Choroid plexus epithelial cell (primary cell): Measurements from ENCODE around the gene HTT.

Experiments used
- DNase-seq: peaks from one replicate; pipeline ENCODE4 v3.0.0-alpha.2; 2010; ENCODE audit warnings: low read depth
- H3K4me3 ChIP-seq: 2 replicates; pipeline ENCODE4 v1.5.1; 2011; ENCODE audit warnings: low read depth, mild to moderate bottlenecking, control low read depth, low read length, moderate library complexity
- TF ChIP-seq, protein P1 (sequence below): conservative IDR thresholded peaks from 2 replicates; pipeline ENCODE4 v1.5.1; 2011; ENCODE audit warnings: low read depth, mild to moderate bottlenecking, control low read depth, inconsistent platforms, low read length, moderate library complexity

HTT gene

DNA sequence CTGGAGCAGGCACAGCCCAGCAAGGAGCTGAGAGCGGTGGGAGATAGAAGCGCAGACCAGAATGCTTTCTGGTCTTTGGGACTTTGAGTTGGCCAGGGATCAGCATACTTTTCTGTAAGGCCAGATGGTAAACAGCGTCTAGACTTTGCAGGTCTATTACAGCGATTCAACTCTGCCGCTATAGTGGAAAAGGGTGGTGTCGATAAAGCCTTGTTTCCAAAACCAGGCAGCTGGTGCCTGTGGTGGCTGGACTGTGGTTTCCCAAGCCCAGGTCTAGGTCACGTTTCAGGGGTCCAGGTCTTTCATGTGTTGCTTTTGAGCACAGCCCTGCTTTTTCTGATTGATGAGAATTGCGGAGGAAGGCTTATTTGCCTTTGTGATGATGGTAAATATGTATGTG, 40.2 kb upstream of the HTT start:
- TF ChIP-seq, protein P1, sequence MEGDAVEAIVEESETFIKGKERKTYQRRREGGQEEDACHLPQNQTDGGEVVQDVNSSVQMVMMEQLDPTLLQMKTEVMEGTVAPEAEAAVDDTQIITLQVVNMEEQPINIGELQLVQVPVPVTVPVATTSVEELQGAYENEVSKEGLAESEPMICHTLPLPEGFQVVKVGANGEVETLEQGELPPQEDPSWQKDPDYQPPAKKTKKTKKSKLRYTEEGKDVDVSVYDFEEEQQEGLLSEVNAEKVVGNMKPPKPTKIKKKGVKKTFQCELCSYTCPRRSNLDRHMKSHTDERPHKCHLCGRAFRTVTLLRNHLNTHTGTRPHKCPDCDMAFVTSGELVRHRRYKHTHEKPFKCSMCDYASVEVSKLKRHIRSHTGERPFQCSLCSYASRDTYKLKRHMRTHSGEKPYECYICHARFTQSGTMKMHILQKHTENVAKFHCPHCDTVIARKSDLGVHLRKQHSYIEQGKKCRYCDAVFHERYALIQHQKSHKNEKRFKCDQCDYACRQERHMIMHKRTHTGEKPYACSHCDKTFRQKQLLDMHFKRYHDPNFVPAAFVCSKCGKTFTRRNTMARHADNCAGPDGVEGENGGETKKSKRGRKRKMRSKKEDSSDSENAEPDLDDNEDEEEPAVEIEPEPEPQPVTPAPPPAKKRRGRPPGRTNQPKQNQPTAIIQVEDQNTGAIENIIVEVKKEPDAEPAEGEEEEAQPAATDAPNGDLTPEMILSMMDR = no peak
- no peak for DNase-seq
- no peak overlapping the region for H3K4me3 ChIP-seq

DNA sequence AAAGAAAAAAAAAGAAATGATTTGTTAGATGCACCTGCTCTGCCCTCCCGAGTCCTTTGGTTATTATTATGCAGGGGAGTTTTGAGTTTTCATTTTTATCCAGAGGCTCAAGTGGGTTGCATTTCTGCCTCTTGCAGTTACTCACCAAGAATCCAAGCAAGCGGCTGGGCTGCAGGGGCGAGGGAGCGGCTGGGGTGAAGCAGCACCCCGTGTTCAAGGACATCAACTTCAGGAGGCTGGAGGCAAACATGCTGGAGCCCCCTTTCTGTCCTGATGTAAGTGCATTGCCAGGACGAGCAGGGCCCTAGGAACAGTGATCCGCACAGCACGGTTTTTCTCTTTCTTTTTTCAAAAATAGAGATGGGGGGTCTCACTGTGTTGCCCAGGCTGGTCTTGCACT, 39.2 kb upstream of the HTT start:
- TF ChIP-seq, protein P1 = no peak
- no peak overlapping the region for H3K4me3 ChIP-seq
- DNase-seq = no peak

GRCh38 chr4:3035674-3036073, 38.8 kb upstream of the HTT start:
- TF ChIP-seq, protein P1 = no peak
- H3K4me3 ChIP-seq = no peak overlapping the region
- no peak for DNase-seq

DNA sequence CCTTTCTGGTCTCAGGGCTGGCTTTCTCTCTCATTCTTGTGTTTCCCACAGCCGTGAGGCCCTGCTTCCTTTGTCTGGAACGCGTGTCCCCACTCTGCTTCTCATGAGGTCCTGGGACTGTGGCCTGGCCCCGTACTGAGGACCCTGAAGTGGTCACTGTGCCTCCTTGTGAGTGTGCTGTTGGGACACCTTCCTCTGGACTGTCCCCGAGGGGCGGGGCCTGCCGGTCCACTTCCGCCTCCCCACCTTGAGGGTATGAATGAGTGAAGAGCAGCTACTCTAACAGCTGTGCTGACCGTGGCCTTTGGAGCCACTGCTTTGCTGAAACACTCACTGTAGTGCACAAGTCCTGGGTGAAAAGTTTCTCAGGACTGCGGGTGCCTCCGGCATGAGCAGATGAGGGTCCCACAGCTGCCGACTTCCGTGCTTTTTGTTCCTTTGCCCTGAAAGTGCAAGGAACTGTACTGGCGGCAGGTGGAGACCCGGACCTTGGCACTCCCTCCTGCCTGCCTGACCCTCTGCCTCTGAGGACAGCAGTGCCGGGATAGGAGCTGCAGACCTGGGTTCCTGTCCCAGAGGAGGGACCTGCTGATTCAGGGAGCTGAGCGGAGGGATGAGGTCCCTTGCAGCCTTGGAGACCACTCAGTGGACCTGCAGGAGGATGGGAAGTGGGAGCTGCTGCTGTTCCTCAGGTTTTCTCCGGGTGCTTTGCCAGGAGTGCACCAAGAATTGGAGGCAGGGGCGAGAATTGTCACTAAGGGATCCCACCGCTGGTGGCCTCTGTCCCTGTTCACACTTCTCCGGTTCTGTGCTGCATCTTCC, 38.1 kb upstream of the HTT start:
- TF ChIP-seq, protein P1 = no peak
- no peak overlapping the region for H3K4me3 ChIP-seq
- DNase-seq = no peak

DNA sequence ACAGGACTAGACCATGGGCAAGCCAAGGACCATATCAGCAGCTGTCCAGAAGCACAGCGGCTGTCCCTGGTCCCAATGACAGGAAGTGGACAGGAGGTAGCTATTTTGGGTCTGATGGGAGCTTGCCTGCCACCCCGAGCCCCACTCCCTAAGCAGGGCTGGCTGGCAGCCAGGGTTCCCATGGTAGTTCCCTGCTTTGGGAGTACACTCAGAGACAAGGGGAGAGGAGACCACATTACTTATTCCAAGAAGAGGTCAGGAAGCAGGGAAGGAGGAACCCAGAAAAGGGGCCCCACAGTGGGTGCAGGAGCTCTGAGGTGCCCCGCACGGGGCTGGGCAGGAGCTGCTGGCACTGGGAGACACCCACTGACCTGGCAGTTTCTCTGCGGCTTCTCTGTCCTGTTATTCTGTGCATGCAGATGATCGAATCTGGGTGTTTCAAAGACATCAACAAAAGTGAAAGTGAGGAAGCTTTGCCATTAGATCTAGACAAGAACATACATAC, 36.5 kb upstream of the HTT start:
- TF ChIP-seq, protein P1 = no peak
- DNase-seq = no peak
- no peak overlapping the region for H3K4me3 ChIP-seq

GRCh38 chr4:3039706-3040366, 34.6 kb upstream of the HTT start:
- H3K4me3 ChIP-seq = no peak overlapping the region
- DNase-seq = no peak
- TF ChIP-seq, protein P1 = no peak
